Measurements from ENCODE around the gene MARK3. TPM values are rescaled to one million over a fixed set of nuclear protein-coding genes. Genes with fewer than 3 reads are reported as not detected.

Gene MARK3
- total RNA-seq, 1 experiment from 2014 or later: 78.0 TPM

DNA sequence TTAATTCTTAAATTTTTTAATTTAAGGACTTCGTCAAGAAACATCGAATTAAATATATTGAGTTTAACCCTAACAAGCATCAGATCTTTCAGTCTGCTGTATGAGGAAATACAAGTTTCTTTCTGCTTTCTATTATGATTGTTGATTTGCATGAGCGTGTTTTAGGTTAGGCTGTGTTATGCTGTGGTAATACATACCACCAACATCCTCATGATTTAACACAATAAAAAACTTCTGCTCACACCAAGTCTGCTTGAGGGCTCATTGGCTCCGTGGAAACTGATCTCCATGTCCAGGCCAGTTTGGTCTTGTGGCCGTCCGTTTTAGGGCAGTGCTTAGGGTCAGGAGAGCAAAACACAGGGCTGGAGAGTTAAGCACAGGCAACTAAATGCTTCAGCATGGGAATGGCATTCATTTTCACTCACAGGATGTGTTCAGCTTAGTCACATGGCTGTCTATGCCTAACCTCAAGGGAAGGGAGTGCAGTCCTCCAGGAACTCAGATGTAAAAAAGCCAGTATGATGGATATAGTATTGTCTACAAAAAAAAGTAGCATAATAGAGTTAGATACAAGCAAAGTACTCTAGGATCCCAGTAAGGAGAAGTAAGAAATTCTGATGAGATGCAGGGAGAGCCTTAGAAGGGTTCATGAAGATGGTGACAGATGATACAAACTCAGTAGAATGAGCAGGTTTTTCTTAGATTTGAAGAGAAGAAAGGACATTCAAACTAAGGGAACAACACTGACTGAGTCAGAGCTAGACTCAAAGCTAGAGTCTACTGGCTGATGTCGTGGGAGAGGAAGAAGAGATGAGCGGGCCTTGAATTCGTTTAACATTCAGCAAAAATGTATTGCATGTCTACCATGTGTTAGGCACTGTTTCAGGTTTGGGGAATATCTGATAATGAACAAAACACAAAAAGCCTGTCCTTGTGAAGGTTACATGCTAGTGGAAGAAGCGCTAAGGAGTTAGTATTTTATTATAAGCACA, 16.3 kb downstream of the MARK3 start:
- POLR2A ChIA-PET: no interaction called here
- no peak overlapping the region for H3K4me3 Mint-ChIP-seq (ENCODE audit: unreplicated experiment)
- H3K4me1 ChIP-seq: no peaks in the 10 kb centered on the region

DNA sequence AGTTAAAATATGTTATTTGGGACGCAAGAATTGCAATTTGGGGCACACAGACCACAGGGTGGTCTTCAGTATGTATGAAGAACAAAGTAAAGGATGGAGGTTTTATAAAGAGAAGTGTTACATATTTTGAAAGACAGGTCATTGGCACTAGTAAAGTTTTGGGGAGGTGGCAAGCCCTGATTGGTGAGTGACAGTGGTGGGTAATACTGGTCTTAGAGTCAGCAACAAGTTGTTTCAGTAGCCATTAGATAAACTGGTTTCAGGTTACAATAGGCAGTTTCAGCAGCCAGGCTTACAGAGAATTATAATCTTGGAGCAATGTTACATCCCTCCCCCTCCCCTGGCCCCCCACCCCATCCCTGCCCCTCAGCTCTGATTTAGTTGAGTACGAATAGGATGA, 17.5 kb downstream of the MARK3 start:
- POLR2A ChIA-PET: no interaction called here
- Mint-ChIP-seq H3K27me3 (ENCODE audit: insufficient read depth, unreplicated experiment) (no peaks in the 10 kb centered on the region), H3K4me3 (ENCODE audit: unreplicated experiment) (no peak overlapping the region), H3K27ac (ENCODE audit: unreplicated experiment) (no peak overlapping the region), H3K36me3 (ENCODE audit: insufficient read depth, unreplicated experiment) (peaks cover 11% of the 10 kb centered on the region), H3K4me1 (ENCODE audit: low read depth, unreplicated experiment) (peaks cover 14% of the 10 kb centered on the region), H3K9me3 (ENCODE audit: unreplicated experiment) (no peaks in the 10 kb centered on the region)
- Histone ChIP-seq H3K36me3 (ENCODE audit: control insufficient read depth, insufficient read depth, low read length) (no peaks in the 10 kb centered on the region), H3K9me3 (no peaks in the 10 kb centered on the region), H3K27me3 (replicated peaks; ENCODE audit: control insufficient read depth, insufficient read depth, low read length) (no peaks in the 10 kb centered on the region), H3K4me3 (ENCODE audit: low read depth, low read length) (no peak overlapping the region), H3K4me1 (no peaks in the 10 kb centered on the region)
- no TSS peak for BruUV-seq (replicated peaks)
- TF ChIP-seq, protein P1, sequence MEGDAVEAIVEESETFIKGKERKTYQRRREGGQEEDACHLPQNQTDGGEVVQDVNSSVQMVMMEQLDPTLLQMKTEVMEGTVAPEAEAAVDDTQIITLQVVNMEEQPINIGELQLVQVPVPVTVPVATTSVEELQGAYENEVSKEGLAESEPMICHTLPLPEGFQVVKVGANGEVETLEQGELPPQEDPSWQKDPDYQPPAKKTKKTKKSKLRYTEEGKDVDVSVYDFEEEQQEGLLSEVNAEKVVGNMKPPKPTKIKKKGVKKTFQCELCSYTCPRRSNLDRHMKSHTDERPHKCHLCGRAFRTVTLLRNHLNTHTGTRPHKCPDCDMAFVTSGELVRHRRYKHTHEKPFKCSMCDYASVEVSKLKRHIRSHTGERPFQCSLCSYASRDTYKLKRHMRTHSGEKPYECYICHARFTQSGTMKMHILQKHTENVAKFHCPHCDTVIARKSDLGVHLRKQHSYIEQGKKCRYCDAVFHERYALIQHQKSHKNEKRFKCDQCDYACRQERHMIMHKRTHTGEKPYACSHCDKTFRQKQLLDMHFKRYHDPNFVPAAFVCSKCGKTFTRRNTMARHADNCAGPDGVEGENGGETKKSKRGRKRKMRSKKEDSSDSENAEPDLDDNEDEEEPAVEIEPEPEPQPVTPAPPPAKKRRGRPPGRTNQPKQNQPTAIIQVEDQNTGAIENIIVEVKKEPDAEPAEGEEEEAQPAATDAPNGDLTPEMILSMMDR (IDR thresholded peaks at IDR 0.05; ENCODE audit: insufficient read depth in 1 of 2, low read depth in 1 of 2, low read length in 1 of 2, severe bottlenecking in 1 of 2, unreplicated experiment in 1 of 2): no peak
- intact Hi-C loops (cut with micrococcal nuclease; ENCODE audit: unreplicated experiment): no loop called here
- DNase-seq: no peak
- CTCF ChIA-PET: no interaction called here

More for the DNA sequence above, 16.3 kb downstream of the MARK3 start:
- TF ChIP-seq, protein P1 (IDR thresholded peaks at IDR 0.05; ENCODE audit: insufficient read depth in 1 of 2, low read depth in 1 of 2, low read length in 1 of 2, severe bottlenecking in 1 of 2, unreplicated experiment in 1 of 2): no peak
- Mint-ChIP-seq H3K36me3 (ENCODE audit: insufficient read depth, unreplicated experiment) (no peaks in the 10 kb centered on the region), H3K9me3 (ENCODE audit: unreplicated experiment) (no peaks in the 10 kb centered on the region), H3K27me3 (ENCODE audit: insufficient read depth, unreplicated experiment) (no peaks in the 10 kb centered on the region), H3K27ac (ENCODE audit: unreplicated experiment) (no peak overlapping the region), H3K4me1 (ENCODE audit: low read depth, unreplicated experiment) (peaks cover 14% of the 10 kb centered on the region)
- H3K4me3 ChIP-seq (ENCODE audit: low read depth, low read length): no peak overlapping the region
- no peaks in the 10 kb centered on the region for H3K9me3 ChIP-seq
- no peaks in the 10 kb centered on the region for H3K36me3 ChIP-seq (ENCODE audit: control insufficient read depth, insufficient read depth, low read length)
- CTCF ChIA-PET: interaction anchor here (0.6 kb wide), 1 partner anchor 39 kb away, joined by 3 read pairs; no protein-coding TSS in a partner anchor
- no peak for DNase-seq
- BruUV-seq (replicated peaks): no TSS peak
- no peaks in the 10 kb centered on the region for H3K27me3 ChIP-seq (replicated peaks; ENCODE audit: control insufficient read depth, insufficient read depth, low read length)
- intact Hi-C loops (cut with micrococcal nuclease; ENCODE audit: unreplicated experiment): no loop called here

DNA sequence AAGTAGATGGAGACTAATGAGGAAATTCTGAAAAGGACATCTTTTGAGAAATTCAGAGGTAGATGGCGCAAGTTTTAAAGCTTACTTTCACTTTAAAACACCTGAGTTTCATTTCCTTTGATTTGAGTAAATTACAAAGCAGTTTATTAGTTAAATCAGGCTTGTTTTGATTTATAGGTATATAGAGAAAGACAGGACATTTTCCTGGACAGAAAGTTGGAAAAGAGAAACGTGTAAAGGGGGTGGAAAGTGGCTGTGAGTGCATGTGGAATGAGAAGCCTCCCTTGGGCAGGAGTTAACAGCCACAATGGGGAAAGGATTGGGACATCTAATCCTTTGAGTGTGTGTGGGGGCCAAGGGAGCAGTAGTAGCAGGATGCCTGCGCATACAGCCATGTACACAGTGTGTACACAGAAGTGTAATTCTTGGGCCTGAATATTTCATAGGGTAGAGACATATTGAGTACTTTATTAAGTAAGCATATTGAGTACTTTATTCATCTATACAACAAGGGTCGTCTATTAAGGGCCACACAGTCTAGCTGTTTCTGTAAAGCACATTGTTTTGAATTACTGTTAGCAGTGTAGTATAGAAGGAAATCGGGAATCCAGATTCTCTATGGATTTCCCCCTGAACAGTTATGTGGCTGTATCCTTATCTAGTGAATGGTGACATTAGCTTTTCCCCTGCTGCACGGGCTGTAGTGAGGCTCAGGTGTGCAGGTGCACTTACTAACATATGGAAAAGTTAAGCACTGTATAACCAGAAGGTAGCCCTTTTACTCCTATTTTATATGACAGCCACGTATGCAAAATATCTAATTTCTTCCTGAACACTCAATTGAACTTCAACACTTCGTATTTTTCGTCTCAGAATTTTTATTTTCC, 19.1 kb downstream of the MARK3 start:
- TF ChIP-seq, protein P1 (IDR thresholded peaks at IDR 0.05; ENCODE audit: insufficient read depth in 1 of 2, low read depth in 1 of 2, low read length in 1 of 2, severe bottlenecking in 1 of 2, unreplicated experiment in 1 of 2): no peak
- Histone ChIP-seq H3K9me3 (no peaks in the 10 kb centered on the region), H3K36me3 (ENCODE audit: control insufficient read depth, insufficient read depth, low read length) (no peaks in the 10 kb centered on the region), H3K4me1 (no peaks in the 10 kb centered on the region), H3K27me3 (replicated peaks; ENCODE audit: control insufficient read depth, insufficient read depth, low read length) (no peaks in the 10 kb centered on the region), H3K4me3 (ENCODE audit: low read depth, low read length) (no peak overlapping the region)
- POLR2A ChIA-PET: no interaction called here
- BruUV-seq (replicated peaks): no TSS peak
- H3K4me1 Mint-ChIP-seq (ENCODE audit: low read depth, unreplicated experiment): peaks cover 14% of the 10 kb centered on the region
- no peaks in the 10 kb centered on the region for H3K27me3 Mint-ChIP-seq (ENCODE audit: insufficient read depth, unreplicated experiment)
- intact Hi-C loops (cut with micrococcal nuclease; ENCODE audit: unreplicated experiment): no loop called here
- no peak for DNase-seq
- no peak overlapping the region for H3K27ac Mint-ChIP-seq (ENCODE audit: unreplicated experiment)
- H3K4me3 Mint-ChIP-seq (ENCODE audit: unreplicated experiment): no peak overlapping the region
- CTCF ChIA-PET: no interaction called here
- H3K36me3 Mint-ChIP-seq (ENCODE audit: insufficient read depth, unreplicated experiment): peaks cover 20% of the 10 kb centered on the region
- no peaks in the 10 kb centered on the region for H3K9me3 Mint-ChIP-seq (ENCODE audit: unreplicated experiment)

All from Caco-2 (cell line).